Osteocyte (in vitro differentiated cells): ENCODE measurements around the gene RHCE. TPM values are rescaled to one million over a fixed set of nuclear protein-coding genes. Genes with fewer than 3 reads are reported as not detected.
"Not testable (repeated sequence)": the region's sequence is repeated elsewhere in the genome, so short reads cannot be mapped to it uniquely, and the experiment has no call there.

Source experiments
- DNase-seq: peaks from one replicate; pipeline ENCODE4 v3.0.0; 2021; ENCODE audit warnings: mixed read lengths; ENCODE audit not compliant: unreplicated experiment; ENCODE audit errors: extremely low spot score
- H3K27ac Mint-ChIP-seq: one replicate; pipeline ENCODE4 v1.8.0; 2021; ENCODE audit warnings: mild to moderate bottlenecking, mixed read lengths; ENCODE audit not compliant: unreplicated experiment
- H3K27me3 Mint-ChIP-seq: one replicate; pipeline ENCODE4 v1.8.0; 2021; ENCODE audit warnings: mixed read lengths; ENCODE audit not compliant: unreplicated experiment
- H3K36me3 Mint-ChIP-seq: one replicate; pipeline ENCODE4 v1.8.0; 2021; ENCODE audit warnings: mixed read lengths; ENCODE audit not compliant: unreplicated experiment
- H3K4me1 Mint-ChIP-seq: one replicate; pipeline ENCODE4 v1.8.0; 2021; ENCODE audit warnings: mixed read lengths; ENCODE audit not compliant: unreplicated experiment
- H3K4me3 Mint-ChIP-seq: one replicate; pipeline ENCODE4 v1.8.0; 2021; ENCODE audit warnings: mild to moderate bottlenecking, moderate library complexity, mixed read lengths; ENCODE audit not compliant: unreplicated experiment
- H3K9me3 Mint-ChIP-seq: one replicate; pipeline ENCODE4 v1.8.0; 2021; ENCODE audit warnings: mixed read lengths; ENCODE audit not compliant: unreplicated experiment
- CTCF ChIP-seq: fragments of 200-600 bp; sonication (generic); IDR thresholded peaks from 2 replicates; pipeline ENCODE4 v1.5.0; 2021; ENCODE audit warnings: antibody characterized with exemption, mild to moderate bottlenecking, moderate library complexity
- total RNA-seq: library from RNA; stranded (reverse); gene quantifications from 2 replicates; pipeline ENCODE4 v1.2.1, GENCODE V29; 2021

The RHCE gene
- total RNA-seq, 1 donor from 2014 or later = 0.40 TPM

- H3K27ac Mint-ChIP-seq = no peak overlapping the region
- no peak overlapping the region for H3K4me3 Mint-ChIP-seq
- no peaks in the 10 kb centered on the region for H3K9me3 Mint-ChIP-seq
- H3K4me1 Mint-ChIP-seq = peaks cover 17% of the 10 kb centered on the region
- no peak for TF ChIP-seq CTCF
- no peak for DNase-seq
- no peaks in the 10 kb centered on the region for H3K27me3 Mint-ChIP-seq
- peaks cover 28% of the 10 kb centered on the region for H3K36me3 Mint-ChIP-seq
Measured at GRCh38 chr1:25451908-25452307, 31.3 kb upstream of the RHCE start.

- peaks cover 26% of the 10 kb centered on the region for H3K4me1 Mint-ChIP-seq
- no peaks in the 10 kb centered on the region for H3K27me3 Mint-ChIP-seq
- DNase-seq = no peak
- no peak overlapping the region for H3K4me3 Mint-ChIP-seq
- no peak for TF ChIP-seq CTCF
- peaks cover 20% of the 10 kb centered on the region for H3K36me3 Mint-ChIP-seq
- no peaks in the 10 kb centered on the region for H3K9me3 Mint-ChIP-seq
- peak overlapping the region; percentile 72 for H3K27ac Mint-ChIP-seq
Measured at GRCh38 chr1:25450891-25451290, 30.3 kb upstream of the RHCE start.

GRCh38 chr1:25447547-25447946 lies 26.9 kb upstream of the RHCE start:
- Mint-ChIP-seq H3K4me1 (peaks cover 35% of the 10 kb centered on the region), H3K9me3 (no peaks in the 10 kb centered on the region), H3K27ac (no peak overlapping the region), H3K27me3 (no peaks in the 10 kb centered on the region), H3K36me3 (peaks cover 15% of the 10 kb centered on the region), H3K4me3 (no peak overlapping the region)
- no peak for TF ChIP-seq CTCF
- DNase-seq = no peak

GRCh38 chr1:25445993-25446538 lies 25.4 kb upstream of the RHCE start:
- no peak for TF ChIP-seq CTCF
- Mint-ChIP-seq H3K4me3 (no peak overlapping the region), H3K27me3 (no peaks in the 10 kb centered on the region), H3K36me3 (peaks cover 12% of the 10 kb centered on the region), H3K27ac (peak overlapping the region; percentile 45), H3K4me1 (peaks cover 35% of the 10 kb centered on the region), H3K9me3 (no peaks in the 10 kb centered on the region)
- no peak for DNase-seq

- H3K27me3 Mint-ChIP-seq, H3K27ac Mint-ChIP-seq: not testable (repeated sequence)
Measured at GRCh38 chr1:25444604-25445003, 24.0 kb upstream of the RHCE start.

More at GRCh38 chr1:25444604-25445003, 24.0 kb upstream of the RHCE start:
- H3K4me3 Mint-ChIP-seq, H3K9me3 Mint-ChIP-seq, H3K36me3 Mint-ChIP-seq, DNase-seq: not testable (repeated sequence)
- H3K4me1 Mint-ChIP-seq = peaks cover 23% of the 10 kb centered on the region
